Astrocyte (in vitro differentiated cells and primary cell): ENCODE results near the gene SLC28A3.

ENCODE experiments used
- CTCF ChIP-seq: IDR thresholded peaks from 2 replicates; pipeline ENCODE4 v1.5.1; 2011; ENCODE audit warnings: low read depth, mild to moderate bottlenecking, inconsistent platforms, low read length, moderate library complexity; ENCODE audit not compliant: insufficient read depth
- EZH2 ChIP-seq: IDR thresholded peaks from 2 replicates; pipeline ENCODE4 v1.6.1; 2012; ENCODE audit warnings: mild to moderate bottlenecking, low read length, inconsistent platforms; ENCODE audit not compliant: insufficient read depth

GRCh38 chr9:84266087-84266561 is 74.4 kb downstream of the SLC28A3 start:
- TF ChIP-seq CTCF (no peak), EZH2 (no peak)
